Activated CD4-positive, CD25-positive, alpha-beta regulatory T cell (primary cell): ENCODE data around the gene NHS.
"Not testable (repeated sequence)": the region's sequence is repeated elsewhere in the genome, so short reads cannot be mapped to it uniquely, and the experiment has no call there.

ENCODE experiments used
- DNase-seq, 4 experiments: peaks; one replicate each; lab custom pipeline; 2025; lab: John Stamatoyannopoulos, UW

NHS gene

DNA sequence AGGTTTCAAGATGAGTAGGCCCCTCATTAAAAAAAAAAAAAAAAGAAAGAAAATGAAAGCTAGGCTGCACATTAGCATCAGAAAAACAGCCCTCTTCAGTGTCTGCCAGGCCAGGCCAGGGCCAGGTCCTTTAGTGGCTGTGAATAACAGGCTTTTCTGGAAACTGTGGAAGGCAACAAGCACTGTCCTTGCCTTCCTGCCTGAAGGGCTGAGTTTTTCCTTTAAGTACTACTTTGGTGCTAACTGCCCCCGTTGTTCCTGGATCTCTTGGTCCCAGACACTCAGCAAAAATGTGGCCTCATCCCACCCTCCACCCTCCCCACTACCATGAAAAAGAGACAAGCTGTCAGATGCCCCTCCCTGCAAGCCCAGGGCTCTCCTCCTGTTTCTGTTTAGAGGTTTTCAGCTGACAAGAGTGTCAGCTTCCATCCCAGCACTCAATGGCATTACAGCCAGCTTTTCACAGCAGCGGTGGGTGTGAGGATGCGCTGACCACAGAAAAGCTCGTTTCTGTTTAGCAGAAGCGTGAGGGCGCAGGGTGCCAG is 174.2 kb downstream of the NHS start:
- DNase-seq, result no peak

DNA sequence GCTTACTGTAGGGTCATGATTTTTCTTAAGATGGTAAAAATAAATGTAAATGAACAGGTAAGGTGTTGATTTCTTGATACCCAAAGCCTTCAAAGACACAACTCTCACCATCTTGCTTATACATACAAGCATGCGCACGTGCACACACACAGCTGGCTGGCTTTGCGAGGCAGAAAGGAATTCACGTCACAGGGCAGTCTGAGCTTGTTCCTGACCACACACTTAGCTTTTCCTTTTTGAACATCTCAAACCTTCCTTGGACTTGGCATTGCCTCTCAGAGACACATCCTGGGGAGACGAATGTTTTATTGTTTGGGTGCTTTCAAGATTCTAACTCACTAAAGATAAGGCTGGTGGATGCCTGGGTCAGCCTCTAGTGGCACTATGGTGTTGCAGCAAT is 175.0 kb downstream of the NHS start:
- DNase-seq, result no peak

GRCh38 chrX:17552044-17552650 is 177.1 kb downstream of the NHS start:
- no peak for DNase-seq

GRCh38 chrX:17553469-17553868 is 178.5 kb downstream of the NHS start:
- DNase-seq, result no peak

DNA sequence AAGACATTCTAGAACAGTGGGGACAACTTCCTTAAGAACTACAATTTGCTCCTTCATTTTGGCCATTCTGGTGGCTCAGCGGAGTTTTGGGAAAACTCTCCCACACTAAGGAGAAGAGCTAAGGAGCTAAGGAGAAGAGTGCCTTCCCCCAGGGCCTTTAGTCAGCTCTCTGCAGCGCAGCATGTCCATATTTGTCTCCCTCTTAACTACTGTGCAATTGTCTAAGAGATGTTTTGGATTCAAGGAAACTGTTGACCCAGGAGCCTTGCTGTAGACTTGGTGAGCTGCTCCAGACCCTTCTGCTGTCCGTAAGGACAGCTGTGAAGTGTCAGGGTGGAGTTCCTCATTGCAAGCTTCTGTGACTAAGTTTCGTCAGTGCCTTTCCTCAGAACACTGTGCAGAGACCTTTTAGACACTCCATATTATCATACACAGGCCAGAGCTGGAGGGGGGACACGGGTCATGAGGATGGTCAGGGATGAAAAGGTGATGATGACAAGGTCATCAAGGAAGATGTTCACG is 179.0 kb downstream of the NHS start:
- DNase-seq, result no peak

- DNase-seq, result no peak
Measured at GRCh38 chrX:17554914-17555313, 179.9 kb downstream of the NHS start.

- no peak for DNase-seq
Measured at GRCh38 chrX:17555846-17556245, 180.8 kb downstream of the NHS start.

DNA sequence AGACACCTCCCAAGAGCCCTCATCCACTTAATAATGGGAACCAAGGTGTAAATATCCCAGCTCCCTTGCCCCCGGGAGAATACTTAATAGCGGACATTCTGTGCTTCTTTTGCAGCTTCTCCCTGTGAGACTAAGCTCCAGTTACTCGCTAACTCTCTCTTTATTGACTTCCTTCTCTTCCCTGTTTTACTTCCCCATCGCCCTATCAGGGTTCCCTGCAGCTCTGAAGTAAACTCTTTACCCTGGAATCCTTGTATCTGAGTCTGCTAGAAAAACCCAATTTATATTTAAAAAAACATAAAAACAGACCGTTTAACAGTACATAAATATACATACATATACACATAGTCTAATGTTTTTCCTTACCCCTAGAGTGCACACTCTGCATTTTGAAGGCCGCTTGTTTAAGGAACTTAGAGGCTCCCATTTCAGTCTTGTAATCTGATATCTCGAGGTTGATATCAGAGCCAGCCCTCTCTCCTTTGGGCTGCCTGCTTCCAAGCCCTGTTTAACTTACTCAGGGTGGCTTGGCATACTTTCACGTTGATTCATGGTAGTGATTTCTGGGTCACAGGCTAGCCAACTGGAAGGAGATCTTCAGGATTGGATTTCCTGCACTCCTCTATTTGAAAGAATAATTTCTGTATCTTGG is 184.9 kb downstream of the NHS start:
- no peak for DNase-seq

DNA sequence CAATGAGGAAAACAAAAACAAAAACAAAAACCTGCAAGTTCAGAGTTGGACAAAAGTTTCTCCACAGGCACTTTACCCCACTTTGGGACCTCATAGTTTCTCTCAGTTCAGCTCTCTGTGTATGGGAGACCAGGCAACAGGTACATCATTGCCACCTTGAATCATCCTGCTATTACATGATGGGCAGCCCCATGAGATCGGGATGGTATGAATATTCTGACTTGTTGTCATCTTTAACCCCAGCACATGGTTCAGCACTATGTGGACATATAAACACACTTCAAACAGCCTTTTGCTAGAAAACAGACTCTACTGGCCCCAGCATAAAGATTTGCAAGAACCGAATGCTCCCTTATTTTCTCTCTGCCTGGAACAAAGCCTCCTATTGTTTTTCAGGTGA is 185.4 kb downstream of the NHS start:
- DNase-seq, result no peak

- no peak for DNase-seq
Measured at GRCh38 chrX:17563076-17563475, 188.1 kb downstream of the NHS start.

- DNase-seq, result no peak
Measured at GRCh38 chrX:17563515-17563914, 188.5 kb downstream of the NHS start.

DNA sequence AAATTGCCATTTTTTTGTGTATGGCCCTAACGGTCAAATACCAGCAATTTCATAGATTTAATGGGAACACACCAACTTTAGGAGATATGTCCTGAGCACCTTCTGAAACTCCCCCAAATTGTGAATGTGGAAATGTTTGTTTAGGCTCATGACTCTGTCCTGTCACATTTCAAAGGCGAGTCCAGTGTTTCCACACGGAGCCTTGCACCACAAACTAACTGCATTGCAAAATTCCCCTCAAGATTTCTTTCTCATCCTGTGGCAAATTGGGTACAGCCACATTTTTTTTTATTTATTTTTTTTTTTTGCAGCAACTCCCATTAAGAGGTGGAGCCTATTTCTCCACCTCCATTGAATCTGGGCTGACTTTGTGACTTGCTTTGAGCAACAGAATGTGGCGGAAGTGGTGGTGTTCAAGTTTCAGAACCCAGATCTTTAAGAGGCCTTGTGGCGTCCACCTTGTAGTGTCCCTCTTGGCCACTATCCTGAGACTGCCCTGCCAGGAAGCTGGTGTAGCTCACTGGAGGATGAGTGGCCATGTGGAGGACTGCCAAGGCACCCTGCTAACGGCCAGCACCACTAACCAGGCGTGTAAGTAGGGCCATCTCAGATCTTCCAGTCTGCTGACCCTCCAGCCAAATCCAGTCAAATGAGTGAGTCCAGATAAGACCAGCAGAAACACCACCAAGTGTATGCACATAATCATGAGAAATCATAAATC is 189.8 kb downstream of the NHS start:
- no peak for DNase-seq

- DNase-seq, result no peak
Measured at GRCh38 chrX:17566740-17567139, 191.7 kb downstream of the NHS start.

- DNase-seq, result no peak
Measured at GRCh38 chrX:17567187-17567586, 192.2 kb downstream of the NHS start.

- DNase-seq, result no peak
Measured at GRCh38 chrX:17567821-17568220, 192.8 kb downstream of the NHS start.

DNA sequence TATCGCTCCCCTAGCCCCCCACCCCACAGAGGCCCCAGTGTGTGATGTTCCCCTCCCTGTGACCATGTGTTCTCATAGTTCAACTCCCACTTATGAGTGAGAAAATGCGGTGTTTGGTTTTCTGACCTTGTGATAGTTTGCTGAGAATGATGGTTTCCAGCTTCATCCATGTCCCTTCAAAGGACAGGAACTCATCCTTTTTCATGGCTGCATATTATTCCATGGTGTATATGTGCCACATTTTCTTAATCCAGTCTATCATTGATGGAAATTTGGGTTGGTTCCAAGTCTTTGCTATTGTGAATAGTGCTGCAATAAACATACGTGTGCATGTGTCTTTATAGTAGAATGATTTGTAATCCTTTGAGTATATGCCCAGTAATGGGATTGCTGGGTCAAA is 193.8 kb downstream of the NHS start:
- DNase-seq, result not testable (repeated sequence)

DNA sequence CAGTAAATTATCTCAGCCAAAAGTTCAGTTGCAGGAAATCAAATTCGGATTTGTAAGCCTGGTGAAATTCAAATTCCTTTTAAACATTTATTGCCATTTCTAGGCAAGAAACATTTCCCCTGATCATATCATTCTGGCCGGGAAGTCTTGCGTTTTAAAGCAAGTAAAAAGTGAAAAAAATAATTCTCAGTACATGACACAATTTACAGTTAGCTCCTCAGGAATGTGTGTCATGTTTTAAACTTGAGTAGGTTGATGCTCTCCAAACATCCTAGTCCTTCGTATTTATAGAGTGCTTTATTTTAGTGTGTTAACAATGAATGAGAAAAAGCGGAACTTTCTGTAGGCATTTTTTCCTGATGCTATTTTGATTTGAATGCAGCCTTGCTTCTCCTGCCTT is 204.0 kb downstream of the NHS start:
- DNase-seq, result no peak

DNA sequence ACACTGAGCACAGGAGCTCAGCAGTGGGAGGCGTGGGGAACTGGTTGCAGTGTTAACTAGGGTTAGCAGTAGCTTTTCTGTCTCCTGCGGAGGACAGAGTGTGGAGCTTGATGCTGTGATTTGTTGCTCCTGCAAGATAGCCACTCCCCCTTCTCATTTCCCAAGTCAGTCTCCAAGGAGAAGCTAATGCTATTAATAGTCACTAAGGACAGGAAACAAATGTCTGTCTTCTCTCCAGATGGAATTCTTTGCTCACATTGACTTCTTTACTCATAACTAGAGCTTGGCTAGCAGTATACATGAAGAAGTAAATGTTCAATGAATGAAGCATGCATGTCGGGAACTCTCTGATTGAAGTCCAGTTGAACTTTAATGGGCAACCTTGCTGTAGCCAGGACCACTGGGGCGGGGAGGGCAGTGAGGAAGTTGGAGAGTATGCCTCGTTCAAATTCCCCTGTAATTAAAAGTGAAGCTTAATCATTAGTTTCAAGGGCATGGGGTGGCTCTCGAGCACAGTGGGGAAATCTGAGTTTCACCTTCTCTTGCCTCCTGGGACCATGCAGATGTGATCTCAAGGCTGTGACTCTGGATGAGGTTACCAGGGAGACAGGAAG is 205.6 kb downstream of the NHS start:
- DNase-seq, result no peak

GRCh38 chrX:17581641-17582040 is 206.6 kb downstream of the NHS start:
- no peak for DNase-seq

DNA sequence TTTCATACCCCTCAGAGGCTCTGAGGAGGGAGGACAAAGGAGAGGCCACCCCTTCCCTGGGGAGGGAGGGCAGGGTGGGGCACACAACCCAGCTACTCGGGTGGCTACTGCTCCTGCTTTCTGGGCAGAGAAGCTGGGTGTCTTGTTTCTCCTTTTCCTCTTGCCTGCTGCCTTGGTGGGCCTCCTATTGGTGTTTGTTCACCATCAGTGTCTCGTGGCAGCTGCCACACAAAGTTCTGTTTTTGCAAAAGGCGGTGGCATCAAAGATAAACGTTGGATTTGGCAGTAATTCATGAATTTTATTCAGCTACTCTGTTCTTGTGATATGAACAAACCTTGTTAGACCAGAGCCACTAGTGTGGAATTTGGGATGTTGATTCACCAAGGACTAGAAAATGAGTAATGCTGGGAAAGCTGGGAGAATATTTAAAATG is 209.3 kb downstream of the NHS start:
- DNase-seq, result no peak

- no peak for DNase-seq
Measured at GRCh38 chrX:17585006-17585405, 210.0 kb downstream of the NHS start.

- DNase-seq, result no peak
Measured at GRCh38 chrX:17587366-17587765, 212.4 kb downstream of the NHS start.
